Panc1 (cell line): ENCODE results near the gene PSMD4. TPM values are rescaled to one million over a fixed set of nuclear protein-coding genes. Genes with fewer than 3 reads are reported as not detected.

ENCODE experiments used
- ATAC-seq: fragments of 200-7000 bp; cut with Tn5 transposase; 2 replicates; pipeline ENCODE4 v1.9.1; 2020; ENCODE audit warnings: mild to moderate bottlenecking, moderate library complexity
- BruUV-seq: library from RNA; stranded (reverse); fragments of 400-500 nt; replicated peaks from 2 replicates; lab custom pipeline; 2021; lab: Mats Ljungman, UMichigan
- CTCF ChIA-PET: fragments of 300-600 bp; sonication (Branson Sonifier 250); formaldehyde crosslinking; loops from one replicate; lab custom pipeline; 2022; ENCODE audit warnings: antibody characterized with exemption; lab: Charles Lee
- POLR2A ChIA-PET: fragments of 300-600 bp; sonication (Branson Sonifier 250); formaldehyde crosslinking; loops from one replicate; lab custom pipeline; 2022; ENCODE audit warnings: antibody characterized with exemption; lab: Charles Lee
- DNase-seq: peaks from one replicate; pipeline ENCODE4 v3.0.0-alpha.2; 2010; ENCODE audit warnings: low read depth, low spot score
- H3K27ac ChIP-seq: 2 replicates; pipeline ENCODE4 v1.5.1; 2011; ENCODE audit warnings: mild to moderate bottlenecking, low read length, inconsistent platforms
- H3K27me3 ChIP-seq: fragments of 200-500 bp; sonication (Bioruptor generic); 2 replicates; pipeline ENCODE4 v1.6.0; 2014; ENCODE audit warnings: low read length, inconsistent platforms; ENCODE audit not compliant: control insufficient read depth, insufficient read depth
- H3K36me3 ChIP-seq: fragments of 200-500 bp; sonication (Bioruptor generic); 2 replicates; pipeline ENCODE4 v1.5.1; 2014; ENCODE audit warnings: inconsistent platforms, mild to moderate bottlenecking, low read length, moderate library complexity; ENCODE audit not compliant: control insufficient read depth, insufficient read depth
- H3K4me1 ChIP-seq: 2 replicates; pipeline ENCODE4 v1.5.1; 2011; ENCODE audit warnings: inconsistent platforms, mild to moderate bottlenecking, low read length, moderate library complexity; ENCODE audit not compliant: control insufficient read depth, insufficient read depth
- H3K4me3 ChIP-seq, 2 experiments: 2 replicates each; pipeline ENCODE4 v1.5.1; 2011 to 2012; ENCODE audit warnings: low read depth in 2 of 2, low read length in 2 of 2, mild to moderate bottlenecking in 2 of 2, inconsistent platforms in 1 of 2, moderate library complexity in 1 of 2
- H3K9me3 ChIP-seq: fragments of 200-500 bp; sonication (Bioruptor generic); 2 replicates; pipeline ENCODE4 v1.5.1; 2014; ENCODE audit warnings: low read depth, mild to moderate bottlenecking, inconsistent platforms, low read length, moderate library complexity; ENCODE audit not compliant: control insufficient read depth, insufficient read depth
- POLR2AphosphoS5 ChIP-seq: IDR thresholded peaks from 2 replicates; pipeline ENCODE4 v1.6.1; 2012; ENCODE audit warnings: mild to moderate bottlenecking, low read depth, low read length, moderate library complexity
- REST ChIP-seq, 2 experiments: IDR thresholded peaks; 2 replicates each; pipeline ENCODE4 v1.6.1; 2011 to 2012; ENCODE audit warnings: low read depth in 2 of 2, control low read depth in 1 of 2, low read length in 1 of 2, mild to moderate bottlenecking in 1 of 2, moderate library complexity in 1 of 2; ENCODE audit not compliant: insufficient read depth in 1 of 2
- SIN3A ChIP-seq: IDR thresholded peaks from 2 replicates; pipeline ENCODE4 v1.6.1; 2012; ENCODE audit warnings: low read depth, mild to moderate bottlenecking, low read length, moderate library complexity, borderline replicate concordance; ENCODE audit not compliant: insufficient read depth
- TCF7L2 ChIP-seq: IDR thresholded peaks from 2 replicates; pipeline ENCODE4 v1.6.1; 2011; ENCODE audit warnings: mild to moderate bottlenecking, low read depth, low read length, inconsistent platforms
- in situ Hi-C: cut with HindIII; loops from 2 replicates; pipeline ENCODE4 v1.10.0; 2016; ENCODE audit warnings: low sequenced_read_pairs, low pct_unique_long_range_greater_than_20kb
- intact Hi-C: fragments of 100-400 bp; cut with micrococcal nuclease; formaldehyde crosslinking; loops from one replicate; pipeline ENCODE4 v1.10.0; 2022; ENCODE audit not compliant: unreplicated experiment
- total RNA-seq: library from RNA; stranded (reverse); gene quantifications from one replicate; pipeline ENCODE4 v1.2.1, GENCODE V29; 2021; ENCODE audit not compliant: unreplicated experiment
- TF ChIP-seq, protein P1 (sequence below): fragments of 450-650 bp; IDR thresholded peaks from 2 replicates; pipeline ENCODE4 v1.5.1; 2017; ENCODE audit warnings: mild to moderate bottlenecking

PSMD4 gene
- total RNA-seq, 1 experiment from 2014 or later: 256 TPM

DNA sequence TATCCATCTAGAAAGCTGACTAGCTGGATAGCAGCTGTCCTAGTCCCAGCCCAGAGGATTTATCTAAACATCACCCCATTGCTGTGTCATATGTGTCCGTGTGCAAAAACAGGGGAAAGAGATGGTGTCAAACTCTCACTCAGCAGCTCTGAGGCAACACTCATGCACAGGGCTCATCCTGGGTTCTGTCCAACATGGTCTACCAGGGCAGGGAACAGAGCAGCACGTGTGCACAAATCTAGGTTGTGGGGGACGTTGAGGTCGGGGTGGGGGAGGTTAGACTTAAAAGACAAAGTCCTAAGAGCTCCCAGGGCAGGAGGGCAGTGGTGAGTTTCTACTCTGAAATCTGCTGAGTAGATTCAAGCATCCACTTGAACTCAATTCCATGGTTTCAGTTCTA is 56.5 kb downstream of the PSMD4 start:
- no peak for ATAC-seq
- intact Hi-C loops: no loop called here
- POLR2A ChIA-PET: interaction anchor here (0.6 kb wide), 1 partner anchor 88 kb away, joined by 7 read pairs; no protein-coding TSS in a partner anchor

DNA sequence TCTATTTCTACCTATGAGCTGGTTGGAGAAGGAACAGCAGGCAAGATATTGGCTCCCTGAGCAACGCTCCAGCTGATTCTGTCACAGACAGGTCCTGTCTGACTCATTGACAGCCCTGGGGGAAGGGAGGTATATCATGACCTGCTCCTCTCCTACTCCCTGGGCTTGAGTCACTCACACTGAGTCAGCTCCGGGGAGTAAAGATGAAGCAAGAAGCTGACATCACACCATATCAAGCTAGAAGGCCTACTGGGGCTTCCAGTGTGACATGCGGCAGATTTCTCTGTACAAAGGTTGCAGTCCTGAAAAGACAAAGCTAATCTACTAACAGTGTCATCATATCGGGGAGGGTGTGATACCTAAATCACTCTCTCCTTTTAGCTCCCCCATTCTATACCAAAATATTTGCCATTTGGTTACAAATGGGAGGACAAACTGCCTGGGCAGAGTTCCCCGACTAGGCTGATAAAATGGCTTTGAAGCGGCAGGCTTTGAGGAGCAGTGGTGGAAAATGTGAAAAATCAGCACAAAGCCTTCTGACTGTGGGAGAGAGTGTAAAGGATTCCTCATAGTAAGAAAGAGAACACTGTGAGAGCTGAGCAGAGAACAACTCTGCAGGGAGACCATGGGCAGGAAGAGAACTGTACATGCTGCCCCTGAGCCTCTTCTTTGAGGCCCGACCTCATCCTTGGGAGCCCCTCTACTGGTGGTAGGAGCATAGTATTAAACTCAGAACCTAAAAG is 57.2 kb downstream of the PSMD4 start:
- Histone ChIP-seq H3K27ac (peak overlapping the region; percentile 71), H3K27me3 (no peaks in the 10 kb centered on the region), H3K4me1 (peaks cover 16% of the 10 kb centered on the region), H3K9me3 (no peaks in the 10 kb centered on the region), H3K36me3 (peaks cover 5% of the 10 kb centered on the region), H3K4me3 (0 out of 4 replicates have a peak overlapping the region, but pooled peaks of 1 of the 2 experiments have one; percentile 6)
- ChIA-PET CTCF (interaction anchor here (2.0 kb wide), 1 partner anchor 29 kb away, joined by 8 read pairs; no protein-coding TSS in a partner anchor), POLR2A (interaction anchor here (0.6 to 0.7 kb wide), 2 partner anchors 30 to 87 kb away, joined by 3 to 7 read pairs; no protein-coding TSS in a partner anchor)
- TF ChIP-seq POLR2AphosphoS5 (no peak; the same call in 1 of the 2 replicates), SIN3A (peak; percentile 86; the same call in 1 of the 2 replicates)
- BruUV-seq: no TSS peak
- peak; percentile 98 for DNase-seq
- ATAC-seq: peak; percentile 95
- intact Hi-C loops (no loop called here), in situ Hi-C loops (no loop called here)

More for the DNA sequence above, 56.5 kb downstream of the PSMD4 start:
- Histone ChIP-seq H3K27me3 (no peaks in the 10 kb centered on the region), H3K4me1 (peaks cover 16% of the 10 kb centered on the region), H3K4me3 (0 out of 4 replicates have a peak overlapping the region, but pooled peaks of 1 of the 2 experiments have one; percentile 6), H3K36me3 (peaks cover 10% of the 10 kb centered on the region), H3K27ac (no peak overlapping the region; the same call in 1 of the 2 replicates), H3K9me3 (no peaks in the 10 kb centered on the region)
- no peak for DNase-seq
- no TSS peak for BruUV-seq
- CTCF ChIA-PET: interaction anchor here (2.0 kb wide), 1 partner anchor 30 kb away, joined by 8 read pairs; no protein-coding TSS in a partner anchor
- TF ChIP-seq SIN3A (no peak), REST (IDR thresholded peaks at IDR 0.05; ENCODE audit: insufficient read depth in 1 of 2, low read depth in 2 of 2, low read length in 1 of 2) (no peak), TCF7L2 (no peak), POLR2AphosphoS5 (no peak)
- TF ChIP-seq, protein P1, sequence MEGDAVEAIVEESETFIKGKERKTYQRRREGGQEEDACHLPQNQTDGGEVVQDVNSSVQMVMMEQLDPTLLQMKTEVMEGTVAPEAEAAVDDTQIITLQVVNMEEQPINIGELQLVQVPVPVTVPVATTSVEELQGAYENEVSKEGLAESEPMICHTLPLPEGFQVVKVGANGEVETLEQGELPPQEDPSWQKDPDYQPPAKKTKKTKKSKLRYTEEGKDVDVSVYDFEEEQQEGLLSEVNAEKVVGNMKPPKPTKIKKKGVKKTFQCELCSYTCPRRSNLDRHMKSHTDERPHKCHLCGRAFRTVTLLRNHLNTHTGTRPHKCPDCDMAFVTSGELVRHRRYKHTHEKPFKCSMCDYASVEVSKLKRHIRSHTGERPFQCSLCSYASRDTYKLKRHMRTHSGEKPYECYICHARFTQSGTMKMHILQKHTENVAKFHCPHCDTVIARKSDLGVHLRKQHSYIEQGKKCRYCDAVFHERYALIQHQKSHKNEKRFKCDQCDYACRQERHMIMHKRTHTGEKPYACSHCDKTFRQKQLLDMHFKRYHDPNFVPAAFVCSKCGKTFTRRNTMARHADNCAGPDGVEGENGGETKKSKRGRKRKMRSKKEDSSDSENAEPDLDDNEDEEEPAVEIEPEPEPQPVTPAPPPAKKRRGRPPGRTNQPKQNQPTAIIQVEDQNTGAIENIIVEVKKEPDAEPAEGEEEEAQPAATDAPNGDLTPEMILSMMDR: no peak
- in situ Hi-C loops: no loop called here
